Neural cell (in vitro differentiated cells): ENCODE results near the gene FASTK.

Experiments used
- EP300 ChIP-seq: fragments of 450-650 bp; conservative IDR thresholded peaks from 2 replicates; pipeline ENCODE4 v1.6.1; 2014; ENCODE audit warnings: antibody characterized with exemption, mild to moderate bottlenecking, moderate library complexity; ENCODE audit not compliant: poor library complexity, severe bottlenecking
- EZH2 ChIP-seq: fragments of 200-600, 300-800 bp; shearing (Covaris generic), sonication (generic); IDR thresholded peaks from 2 replicates; pipeline ENCODE4 v1.6.1; 2014; ENCODE audit warnings: antibody characterized with exemption, low read length, borderline replicate concordance, mild to moderate bottlenecking; ENCODE audit not compliant: insufficient read depth, poor library complexity, severe bottlenecking
- POLR2AphosphoS5 ChIP-seq: IDR thresholded peaks from 2 replicates; pipeline ENCODE4 v1.6.1; 2012
- TAF1 ChIP-seq: IDR thresholded peaks from 2 replicates; pipeline ENCODE4 v1.6.1; 2012; ENCODE audit warnings: low read depth
- TF ChIP-seq, protein P1 (sequence below): fragments of 450-650 bp; IDR thresholded peaks from 2 replicates; pipeline ENCODE4 v1.5.1; 2014; ENCODE audit warnings: antibody characterized with exemption, mild to moderate bottlenecking, moderate library complexity; ENCODE audit not compliant: poor library complexity, severe bottlenecking

DNA sequence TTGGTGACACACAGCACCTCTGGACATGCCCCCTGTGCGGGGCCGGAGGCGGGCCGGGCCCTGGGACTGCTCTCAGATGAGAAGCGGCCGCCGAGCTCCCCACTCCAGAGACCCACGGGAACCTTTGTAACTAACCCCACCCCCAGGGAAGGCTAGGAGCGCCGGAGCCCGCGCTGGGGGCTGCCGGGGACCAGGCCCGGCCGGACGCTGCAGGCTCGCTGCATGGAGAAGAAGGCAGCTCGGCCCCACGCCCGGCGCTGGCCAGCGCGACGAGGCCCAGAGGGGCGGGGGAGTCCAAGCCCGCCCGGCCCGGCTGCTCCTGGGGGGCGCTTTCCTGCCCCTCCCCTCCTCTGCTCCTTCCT, 42.2 kb upstream of the FASTK start:
- no peak for TF ChIP-seq EP300
- TF ChIP-seq, protein P1, sequence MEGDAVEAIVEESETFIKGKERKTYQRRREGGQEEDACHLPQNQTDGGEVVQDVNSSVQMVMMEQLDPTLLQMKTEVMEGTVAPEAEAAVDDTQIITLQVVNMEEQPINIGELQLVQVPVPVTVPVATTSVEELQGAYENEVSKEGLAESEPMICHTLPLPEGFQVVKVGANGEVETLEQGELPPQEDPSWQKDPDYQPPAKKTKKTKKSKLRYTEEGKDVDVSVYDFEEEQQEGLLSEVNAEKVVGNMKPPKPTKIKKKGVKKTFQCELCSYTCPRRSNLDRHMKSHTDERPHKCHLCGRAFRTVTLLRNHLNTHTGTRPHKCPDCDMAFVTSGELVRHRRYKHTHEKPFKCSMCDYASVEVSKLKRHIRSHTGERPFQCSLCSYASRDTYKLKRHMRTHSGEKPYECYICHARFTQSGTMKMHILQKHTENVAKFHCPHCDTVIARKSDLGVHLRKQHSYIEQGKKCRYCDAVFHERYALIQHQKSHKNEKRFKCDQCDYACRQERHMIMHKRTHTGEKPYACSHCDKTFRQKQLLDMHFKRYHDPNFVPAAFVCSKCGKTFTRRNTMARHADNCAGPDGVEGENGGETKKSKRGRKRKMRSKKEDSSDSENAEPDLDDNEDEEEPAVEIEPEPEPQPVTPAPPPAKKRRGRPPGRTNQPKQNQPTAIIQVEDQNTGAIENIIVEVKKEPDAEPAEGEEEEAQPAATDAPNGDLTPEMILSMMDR = no peak
- TF ChIP-seq TAF1 = no peak
- no peak for TF ChIP-seq EZH2
- no peak for TF ChIP-seq POLR2AphosphoS5
